HepG2 (cell line): ENCODE results near the gene C1R. TPM values are rescaled to one million over a fixed set of nuclear protein-coding genes. Genes with fewer than 3 reads are reported as not detected.

Source experiments
- ATF6 ChIP-seq: sonication (generic); formaldehyde crosslinking; conservative IDR thresholded peaks from 2 replicates; pipeline ENCODE4 v1.4.0; 2020; ENCODE audit warnings: missing genetic modification reagents
- FOXK1 ChIP-seq: sonication (generic); formaldehyde crosslinking; IDR thresholded peaks from 2 replicates; pipeline ENCODE4 v1.4.0; 2020; ENCODE audit warnings: low read depth, missing genetic modification reagents, borderline replicate concordance
- GATA4 ChIP-seq: sonication (generic); IDR thresholded peaks from 2 replicates; pipeline ENCODE4 v1.6.1; 2016; ENCODE audit warnings: antibody characterized with exemption, low read depth, borderline replicate concordance
- GPN1 ChIP-seq: sonication (generic); formaldehyde crosslinking; IDR thresholded peaks from 2 replicates; pipeline ENCODE4 v1.5.1; 2020; ENCODE audit warnings: missing genetic modification reagents, borderline replicate concordance
- GZF1 ChIP-seq: sonication (generic); formaldehyde crosslinking; IDR thresholded peaks from 2 replicates; pipeline ENCODE4 v1.5.1; 2020; ENCODE audit warnings: mild to moderate bottlenecking, missing genetic modification reagents
- HCFC1 ChIP-seq: fragments of 150-350 bp; IDR thresholded peaks from 2 replicates; pipeline ENCODE4 v1.6.1; 2014; ENCODE audit warnings: low read depth, low read length
- KDM6A ChIP-seq: IDR thresholded peaks from 2 replicates; pipeline ENCODE4 v1.6.1; 2016; ENCODE audit warnings: low read depth
- MTA1 ChIP-seq: sonication (generic); formaldehyde crosslinking; IDR thresholded peaks from 2 replicates; pipeline ENCODE4 v1.4.0; 2020; ENCODE audit warnings: missing genetic modification reagents, mild to moderate bottlenecking, borderline replicate concordance
- NBN ChIP-seq: fragments of 450-650 bp; conservative IDR thresholded peaks from 2 replicates; pipeline ENCODE4 v1.6.1; 2017
- RARA ChIP-seq: IDR thresholded peaks from 2 replicates; pipeline ENCODE4 v1.6.1; 2016; ENCODE audit warnings: missing genetic modification reagents, missing compliant biosample characterization
- RFXAP ChIP-seq: sonication (generic); formaldehyde crosslinking; IDR thresholded peaks from 2 replicates; pipeline ENCODE4 v1.4.0; 2020; ENCODE audit warnings: missing genetic modification reagents, borderline replicate concordance
- SNRNP70 ChIP-seq: fragments of 200-400 bp; formaldehyde crosslinking; IDR thresholded peaks from 2 replicates; pipeline ENCODE4 v1.6.1; 2017; ENCODE audit warnings: mild to moderate bottlenecking, low read depth, low read length, moderate library complexity
- SP5 ChIP-seq: IDR thresholded peaks from 2 replicates; pipeline ENCODE4 v1.6.1; 2016; ENCODE audit warnings: low read depth, borderline replicate concordance
- TCF7L2 ChIP-seq: IDR thresholded peaks from 2 replicates; pipeline ENCODE4 v1.6.1; 2011; ENCODE audit warnings: mild to moderate bottlenecking, low read depth, low read length, moderate library complexity
- ZEB1 ChIP-seq: IDR thresholded peaks from 2 replicates; pipeline ENCODE4 v1.6.1; 2012; ENCODE audit warnings: mild to moderate bottlenecking, low read depth, inconsistent platforms; ENCODE audit not compliant: insufficient replicate concordance
- ZNF263 ChIP-seq: sonication (generic); formaldehyde crosslinking; IDR thresholded peaks from 2 replicates; pipeline ENCODE4 v1.4.0; 2020; ENCODE audit warnings: missing genetic modification reagents
- ZNF264 ChIP-seq: sonication (generic); formaldehyde crosslinking; IDR thresholded peaks from 2 replicates; pipeline ENCODE4 v1.4.0; 2020; ENCODE audit warnings: missing genetic modification reagents
- ZNF326 ChIP-seq: sonication (generic); formaldehyde crosslinking; IDR thresholded peaks from 2 replicates; pipeline ENCODE4 v1.4.0; 2020; ENCODE audit warnings: missing genetic modification reagents, borderline replicate concordance
- ZNF530 ChIP-seq: sonication (generic); formaldehyde crosslinking; IDR thresholded peaks from 2 replicates; pipeline ENCODE4 v1.5.0; 2020; ENCODE audit warnings: low read depth, mild to moderate bottlenecking, missing genetic modification reagents
- ZNF660 ChIP-seq: sonication (generic); formaldehyde crosslinking; IDR thresholded peaks from 2 replicates; pipeline ENCODE4 v1.5.1; 2020; ENCODE audit warnings: mild to moderate bottlenecking, low read depth, missing genetic modification reagents, borderline replicate concordance
- polyA plus RNA-seq, 8 experiments: library from polyadenylated mRNA; depleted of rRNA in 3 of 8; stranded (reverse) in 7 of 8; unstranded in 1 of 8; fragments of >200 nt; fragmentation: Illumina TruSeq in 4 of 8; extraction: Trizol in 4 of 8; gene quantifications; 2 replicates each; pipeline versions ENCODE4 v1.2.1 to v1.2.3, GENCODE V29; 2011 to 2016; ENCODE audit warnings: low read depth in 4 of 8, missing spikeins in 1 of 8, mixed read lengths in 1 of 8; ENCODE audit not compliant: insufficient read depth in 1 of 8
- total RNA-seq, 5 experiments: library from RNA; depleted of rRNA; stranded (reverse); fragments of >200 nt; fragmentation: Illumina TruSeq; extraction: Trizol; gene quantifications; 2 replicates each; pipeline ENCODE4 v1.2.3, GENCODE V29; 2016; ENCODE audit warnings: low read depth in 1 of 5
- TF ChIP-seq, protein P1 (sequence below): IDR thresholded peaks from 2 replicates; pipeline ENCODE4 v1.6.1; 2016; ENCODE audit warnings: control low read depth
- TF ChIP-seq, protein P2 (sequence below): sonication (generic); formaldehyde crosslinking; IDR thresholded peaks from 2 replicates; pipeline ENCODE4 v1.4.0; 2020; ENCODE audit warnings: missing genetic modification reagents, borderline replicate concordance
- TF ChIP-seq, protein P3 (sequence below): sonication (generic); formaldehyde crosslinking; IDR thresholded peaks from 2 replicates; pipeline ENCODE4 v1.5.0; 2020; ENCODE audit warnings: mild to moderate bottlenecking, low read depth, missing genetic modification reagents, borderline replicate concordance

C1R gene
- total and polyA plus RNA-seq, 2 of the 13 experiments (the other 11 are each of a cell fraction or from before 2014, with no cell fraction given), result 3.5 to 6.5 TPM

DNA sequence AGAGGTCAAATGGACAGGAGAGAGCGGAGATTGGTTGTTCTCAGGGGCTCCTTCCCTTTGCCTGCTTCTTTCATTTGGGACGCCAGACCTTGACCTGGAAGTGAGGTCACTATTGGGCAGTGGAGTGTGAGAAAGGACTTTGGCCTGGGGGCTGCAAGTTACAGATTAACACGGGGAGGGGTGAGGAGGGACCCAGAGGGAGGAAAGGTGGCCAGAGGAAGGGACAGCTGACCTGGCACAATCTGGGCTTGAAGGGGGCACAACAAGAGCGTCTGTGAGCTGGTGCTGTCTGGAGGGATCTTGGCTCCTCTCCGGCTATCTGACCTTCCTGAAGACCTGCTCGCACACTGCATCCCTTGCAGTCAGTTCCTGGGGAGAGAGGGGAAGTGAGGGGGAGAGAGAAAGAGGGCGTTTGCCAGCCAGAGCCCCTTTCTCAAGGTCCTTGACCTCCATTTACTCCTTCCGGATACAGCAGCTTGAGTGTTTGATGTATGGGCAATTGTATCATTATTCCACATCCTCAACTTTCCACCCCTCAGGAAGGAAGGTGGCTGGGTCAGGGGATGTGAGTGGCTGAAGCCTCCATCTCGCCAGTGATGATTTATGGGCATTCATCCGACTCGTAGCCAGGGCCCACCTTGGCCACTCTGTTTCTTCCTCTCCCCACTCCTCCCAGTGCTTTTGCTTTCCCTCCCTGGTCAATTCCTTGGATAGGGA lies 31.7 kb upstream of the C1R start (continued):
- TF ChIP-seq TCF7L2 (no peak), ZNF263 (CRISPR knock-in tag) (peak; percentile 77), NBN (no peak), ATF6 (no peak), ZNF530 (no peak), RFXAP (CRISPR knock-in tag) (no peak), GZF1 (CRISPR knock-in tag) (no peak), ZNF326 (no peak), ZNF660 (CRISPR knock-in tag) (no peak), ZNF264 (CRISPR knock-in tag) (no peak), HCFC1 (no peak), GPN1 (CRISPR knock-in tag) (no peak), RARA (CRISPR knock-in tag) (peak; percentile 93), KDM6A (CRISPR knock-in tag) (peak; percentile 95), ZEB1 (no peak), MTA1 (CRISPR knock-in tag) (no peak), FOXK1 (peak; percentile 54; the same call in 1 of the 2 replicates), SP5 (CRISPR knock-in tag) (peak; percentile 73), GATA4 (no peak), SNRNP70 (no peak)
- TF ChIP-seq, protein P1, sequence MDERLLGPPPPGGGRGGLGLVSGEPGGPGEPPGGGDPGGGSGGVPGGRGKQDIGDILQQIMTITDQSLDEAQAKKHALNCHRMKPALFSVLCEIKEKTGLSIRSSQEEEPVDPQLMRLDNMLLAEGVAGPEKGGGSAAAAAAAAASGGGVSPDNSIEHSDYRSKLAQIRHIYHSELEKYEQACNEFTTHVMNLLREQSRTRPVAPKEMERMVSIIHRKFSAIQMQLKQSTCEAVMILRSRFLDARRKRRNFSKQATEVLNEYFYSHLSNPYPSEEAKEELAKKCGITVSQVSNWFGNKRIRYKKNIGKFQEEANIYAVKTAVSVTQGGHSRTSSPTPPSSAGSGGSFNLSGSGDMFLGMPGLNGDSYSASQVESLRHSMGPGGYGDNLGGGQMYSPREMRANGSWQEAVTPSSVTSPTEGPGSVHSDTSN, result no peak
- TF ChIP-seq, protein P2, sequence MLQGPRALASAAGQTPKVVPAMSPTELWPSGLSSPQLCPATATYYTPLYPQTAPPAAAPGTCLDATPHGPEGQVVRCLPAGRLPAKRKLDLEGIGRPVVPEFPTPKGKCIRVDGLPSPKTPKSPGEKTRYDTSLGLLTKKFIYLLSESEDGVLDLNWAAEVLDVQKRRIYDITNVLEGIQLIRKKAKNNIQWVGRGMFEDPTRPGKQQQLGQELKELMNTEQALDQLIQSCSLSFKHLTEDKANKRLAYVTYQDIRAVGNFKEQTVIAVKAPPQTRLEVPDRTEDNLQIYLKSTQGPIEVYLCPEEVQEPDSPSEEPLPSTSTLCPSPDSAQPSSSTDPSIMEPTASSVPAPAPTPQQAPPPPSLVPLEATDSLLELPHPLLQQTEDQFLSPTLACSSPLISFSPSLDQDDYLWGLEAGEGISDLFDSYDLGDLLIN, result no peak
- TF ChIP-seq, protein P3, sequence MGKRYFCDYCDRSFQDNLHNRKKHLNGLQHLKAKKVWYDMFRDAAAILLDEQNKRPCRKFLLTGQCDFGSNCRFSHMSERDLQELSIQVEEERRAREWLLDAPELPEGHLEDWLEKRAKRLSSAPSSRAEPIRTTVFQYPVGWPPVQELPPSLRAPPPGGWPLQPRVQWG (CRISPR knock-in tag), result no peak
